HepG2 (cell line): ENCODE data around the gene KANSL3. TPM values are rescaled to one million over a fixed set of nuclear protein-coding genes. Genes with fewer than 3 reads are reported as not detected.
"Not testable (repeated sequence)": the region's sequence is repeated elsewhere in the genome, so short reads cannot be mapped to it uniquely, and the experiment has no call there.

Experiments used
- ATAC-seq: fragments of 200-7000 bp; cut with Tn5 transposase; 3 replicates; pipeline ENCODE4 v1.9.1; 2020; ENCODE audit warnings: mild to moderate bottlenecking, moderate library complexity
- BruUV-seq: library from RNA; stranded (reverse); fragments of 400-500 nt; replicated peaks from 2 replicates; lab custom pipeline; 2021; lab: Mats Ljungman, UMichigan
- CTCF ChIA-PET: fragments of 300-600 bp; formaldehyde crosslinking; extraction: SDS; loops from one replicate; lab custom pipeline; 2021; ENCODE audit warnings: low total read pairs, inconsistent platforms, low intra/inter-chr PET ratio; lab: Yijun Ruan, JAX
- POLR2A ChIA-PET: fragments of 350-600 bp; sonication (Branson Sonifier 250); formaldehyde crosslinking; loops from one replicate; lab custom pipeline; 2020; ENCODE audit warnings: antibody characterized with exemption, inconsistent platforms; lab: Yijun Ruan, JAX
- DNase-seq: peaks from one replicate; pipeline ENCODE4 v3.0.0-alpha.2; 2015; ENCODE audit warnings: low spot score
- FAIRE-seq: peaks from 3 replicates; lab custom pipeline; 2011; peaks lifted over from hg19 to GRCh38; lab: Jason Lieb, UNC
- H2AFZ ChIP-seq: one replicate; pipeline ENCODE4 v1.6.1; 2011; ENCODE audit warnings: low read length, inconsistent platforms
- H3K27ac ChIP-seq: fragments of 300-600 bp; 3 replicates; pipeline ENCODE4 v1.8.0; 2011; ENCODE audit warnings: mixed run types, mild to moderate bottlenecking, mixed read lengths, low read length, inconsistent platforms; ENCODE audit not compliant: insufficient read depth; ENCODE audit errors: extremely low read length
- H3K27me3 ChIP-seq, 2 experiments: fragments of 200-600 bp in 1 of 2; 2 replicates in 1 of 2; 3 replicates in 1 of 2; pipeline versions ENCODE4 v1.6.0 to v1.8.0; 2011; ENCODE audit warnings: low read length in 2 of 2, mild to moderate bottlenecking in 2 of 2, moderate library complexity in 2 of 2, inconsistent platforms in 1 of 2; ENCODE audit not compliant: insufficient read depth in 2 of 2, control insufficient read depth in 1 of 2
- H3K36me3 ChIP-seq, 2 experiments: fragments of 200-600 bp in 1 of 2; replicated peaks in 1 of 2; 2 replicates in 1 of 2; 3 replicates in 1 of 2; pipeline versions ENCODE4 v1.5.1 to v1.8.0; 2011; ENCODE audit warnings: low read length in 2 of 2, inconsistent platforms in 1 of 2; ENCODE audit not compliant: insufficient read depth in 2 of 2, control insufficient read depth in 1 of 2
- H3K4me1 ChIP-seq: 2 replicates; pipeline ENCODE4 v1.5.1; 2012; ENCODE audit warnings: low read length, inconsistent platforms; ENCODE audit not compliant: insufficient read depth
- H3K4me2 ChIP-seq: 2 replicates; pipeline ENCODE4 v1.6.0; 2011; ENCODE audit warnings: low read depth, low read length, inconsistent platforms
- H3K4me3 ChIP-seq, 3 experiments: fragments of 200-600 bp in 1 of 3; sonication (generic), shearing (Covaris generic) in 1 of 3; replicated peaks in 1 of 3; 2 replicates each; pipeline ENCODE4 v1.5.1; 2011 to 2016; ENCODE audit warnings: low read length in 3 of 3, inconsistent platforms in 2 of 3, low read depth in 2 of 3, mild to moderate bottlenecking in 2 of 3, control low read depth in 1 of 3, mixed read lengths in 1 of 3; ENCODE audit not compliant: insufficient read depth in 1 of 3
- H3K79me2 ChIP-seq: one replicate; pipeline ENCODE4 v1.6.1; 2011; ENCODE audit warnings: low read length, inconsistent platforms; ENCODE audit not compliant: insufficient read depth
- H3K9ac ChIP-seq: 2 replicates; pipeline ENCODE4 v1.6.0; 2011; ENCODE audit warnings: mild to moderate bottlenecking, low read depth, low read length, inconsistent platforms; ENCODE audit not compliant: insufficient read depth
- H3K9me3 ChIP-seq: 2 replicates; pipeline ENCODE4 v1.5.1; 2012; ENCODE audit warnings: mild to moderate bottlenecking, low read length
- H4K20me1 ChIP-seq: 2 replicates; pipeline ENCODE4 v1.6.0; 2011; ENCODE audit warnings: inconsistent platforms, mild to moderate bottlenecking, low read length, moderate library complexity; ENCODE audit not compliant: insufficient read depth
- AGO1 ChIP-seq: fragments of 200-400 bp; formaldehyde crosslinking; IDR thresholded peaks from 2 replicates; pipeline ENCODE4 v1.6.1; 2017; ENCODE audit warnings: mild to moderate bottlenecking, low read depth, low read length, moderate library complexity; ENCODE audit not compliant: poor library complexity, severe bottlenecking
- ATF3 ChIP-seq: sonication (generic); formaldehyde crosslinking; IDR thresholded peaks from 2 replicates; pipeline ENCODE4 v1.4.0; 2020; ENCODE audit warnings: missing genetic modification reagents
- FOSL1 ChIP-seq: sonication (generic); formaldehyde crosslinking; IDR thresholded peaks from 2 replicates; pipeline ENCODE4 v1.9.0; 2021; ENCODE audit warnings: missing genetic modification reagents, borderline replicate concordance
- GFI1 ChIP-seq: sonication (generic); formaldehyde crosslinking; IDR thresholded peaks from 2 replicates; pipeline ENCODE4 v1.5.0; 2020; ENCODE audit warnings: missing genetic modification reagents, mild to moderate bottlenecking, borderline replicate concordance
- GZF1 ChIP-seq: sonication (generic); formaldehyde crosslinking; IDR thresholded peaks from 2 replicates; pipeline ENCODE4 v1.5.1; 2020; ENCODE audit warnings: mild to moderate bottlenecking, missing genetic modification reagents
- RBM22 ChIP-seq: fragments of 200-400 bp; formaldehyde crosslinking; optimal IDR thresholded peaks from 2 replicates; pipeline ENCODE3; 2017; ENCODE audit warnings: mild to moderate bottlenecking, low read length, moderate library complexity
- ZFX ChIP-seq: sonication (generic); formaldehyde crosslinking; IDR thresholded peaks from 2 replicates; pipeline ENCODE4 v1.4.0; 2020; ENCODE audit warnings: mild to moderate bottlenecking, low read depth, missing genetic modification reagents, moderate library complexity
- ZNF142 ChIP-seq: sonication (generic); formaldehyde crosslinking; IDR thresholded peaks from 2 replicates; pipeline ENCODE4 v1.4.0; 2020; ENCODE audit warnings: missing genetic modification reagents
- ZNF20 ChIP-seq: sonication (generic); formaldehyde crosslinking; IDR thresholded peaks from 2 replicates; pipeline ENCODE4 v1.4.0; 2020; ENCODE audit warnings: mild to moderate bottlenecking, moderate library complexity, missing genetic modification reagents
- ZSCAN5A ChIP-seq: sonication (generic); formaldehyde crosslinking; IDR thresholded peaks from 2 replicates; pipeline ENCODE4 v1.8.0; 2022; ENCODE audit warnings: mild to moderate bottlenecking, missing genetic modification reagents, borderline replicate concordance
- WGBS: methylation state at CpG from one replicate; pipeline ENCODE4 v1.1.6; 2017; ENCODE audit warnings: low lambda C conversion rate; 5-methylcytosine and 5-hydroxymethylcytosine counted together
- in situ Hi-C: cut with HindIII; loops from 2 replicates; pipeline ENCODE4 v1.10.0; 2017; ENCODE audit warnings: low pct_unique_long_range_greater_than_20kb; ENCODE audit not compliant: extremely low pct_ligation_motif_present
- intact Hi-C: fragments of 100-400 bp; cut with micrococcal nuclease; formaldehyde crosslinking; loops from one replicate; pipeline ENCODE4 v1.10.0; 2022; ENCODE audit not compliant: unreplicated experiment
- polyA plus RNA-seq, 8 experiments: library from polyadenylated mRNA; depleted of rRNA in 3 of 8; stranded (reverse) in 7 of 8; unstranded in 1 of 8; fragments of >200 nt; fragmentation: Illumina TruSeq in 4 of 8; extraction: Trizol in 4 of 8; gene quantifications; 2 replicates each; pipeline versions ENCODE4 v1.2.1 to v1.2.3, GENCODE V29; 2011 to 2016; ENCODE audit warnings: low read depth in 4 of 8, missing spikeins in 1 of 8, mixed read lengths in 1 of 8; ENCODE audit not compliant: insufficient read depth in 1 of 8
- total RNA-seq, 5 experiments: library from RNA; depleted of rRNA; stranded (reverse); fragments of >200 nt; fragmentation: Illumina TruSeq; extraction: Trizol; gene quantifications; 2 replicates each; pipeline ENCODE4 v1.2.3, GENCODE V29; 2016; ENCODE audit warnings: low read depth in 1 of 5

KANSL3 gene
- total and polyA plus RNA-seq, 2 of the 13 experiments (the other 11 are each of a cell fraction or from before 2014, with no cell fraction given), result 20.8 to 37.3 TPM

GRCh38 chr2:96654791-96655190, 16.7 kb upstream of the KANSL3 start:
- H3K27ac ChIP-seq, H3K4me1 ChIP-seq, in situ Hi-C loops, intact Hi-C loops, DNase-seq, H3K36me3 ChIP-seq, H3K9ac ChIP-seq, H3K4me3 ChIP-seq, CTCF ChIA-PET, H2AFZ ChIP-seq, BruUV-seq, H3K79me2 ChIP-seq, H3K9me3 ChIP-seq, H4K20me1 ChIP-seq, H3K4me2 ChIP-seq, FAIRE-seq: not testable (repeated sequence)
- POLR2A ChIA-PET, result interaction anchor here (0.6 kb wide), 1 partner anchor 136 kb away, joined by 3 read pairs; no protein-coding TSS in a partner anchor
- peak; percentile 37; the same call in 2 of the 3 replicates for ATAC-seq
- peak; percentile 51; the same call in 1 of the 2 replicates for TF ChIP-seq GFI1 (CRISPR knock-in tag)
- 34% methylated on average over 7 of the region's 7 CpGs for WGBS
- peaks cover 0 to 22% of the 10 kb centered on the region in 2 experiments; a peak in 2 of 5 replicates for H3K27me3 ChIP-seq

GRCh38 chr2:96651793-96652192, 13.7 kb upstream of the KANSL3 start:
- H3K4me3 ChIP-seq, result no peak overlapping the region
- no peaks in the 10 kb centered on the region for H3K36me3 ChIP-seq
- no peaks in the 10 kb centered on the region for H4K20me1 ChIP-seq
- CTCF ChIA-PET, result no interaction called here
- POLR2A ChIA-PET, result no interaction called here
- no peak overlapping the region for H2AFZ ChIP-seq
- H3K4me2 ChIP-seq, result no peak overlapping the region
- no peak for ATAC-seq
- no peaks in the 10 kb centered on the region for H3K79me2 ChIP-seq
- intact Hi-C loops (no loop called here), in situ Hi-C loops (no loop called here)
- no TSS peak for BruUV-seq
- no peak for DNase-seq
- H3K4me1 ChIP-seq, result no peaks in the 10 kb centered on the region
- no peak for FAIRE-seq
- H3K9me3 ChIP-seq, result no peaks in the 10 kb centered on the region
- no peak overlapping the region for H3K9ac ChIP-seq
- 48% methylated on average over 8 of the region's 8 CpGs for WGBS
- H3K27ac ChIP-seq, result no peak overlapping the region
- peaks cover 0 to 33% of the 10 kb centered on the region in 2 experiments; a peak in 4 of 5 replicates for H3K27me3 ChIP-seq
- TF ChIP-seq ATF3, result no peak
- TF ChIP-seq ZFX (CRISPR knock-in tag), result no peak
- TF ChIP-seq RBM22, result no peak
- TF ChIP-seq AGO1, result no peak
- TF ChIP-seq ZNF142 (CRISPR knock-in tag), result no peak
- TF ChIP-seq GZF1 (CRISPR knock-in tag), result no peak
- TF ChIP-seq ZSCAN5A (CRISPR knock-in tag), result no peak
- TF ChIP-seq FOSL1 (CRISPR knock-in tag), result no peak
- TF ChIP-seq ZNF20 (CRISPR knock-in tag), result no peak
